Measurements from ENCODE around the gene MSANTD2.

MSANTD2 gene

DNA sequence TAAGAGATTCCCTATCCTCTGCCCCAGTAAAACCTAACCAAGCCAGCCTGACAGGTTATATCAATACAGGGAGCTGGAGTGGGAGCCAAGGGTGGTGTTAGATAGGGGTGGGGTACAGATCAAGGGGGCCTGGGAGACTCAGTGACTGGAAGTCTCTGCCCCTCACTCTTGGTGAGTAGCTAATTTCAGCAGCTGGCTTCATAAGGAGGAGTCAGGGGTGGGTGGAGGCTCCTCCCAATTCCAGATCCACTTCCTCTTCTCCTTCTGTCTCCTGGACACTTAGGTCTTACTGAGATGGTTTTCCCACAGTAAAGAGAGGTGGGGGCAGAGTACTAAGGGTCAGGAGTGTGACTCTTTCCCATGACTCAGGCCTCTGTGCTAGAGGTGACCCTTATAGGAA, 47.0 kb downstream of the MSANTD2 start:
- DNase-seq (ENCODE audit: low spot score): no peak

DNA sequence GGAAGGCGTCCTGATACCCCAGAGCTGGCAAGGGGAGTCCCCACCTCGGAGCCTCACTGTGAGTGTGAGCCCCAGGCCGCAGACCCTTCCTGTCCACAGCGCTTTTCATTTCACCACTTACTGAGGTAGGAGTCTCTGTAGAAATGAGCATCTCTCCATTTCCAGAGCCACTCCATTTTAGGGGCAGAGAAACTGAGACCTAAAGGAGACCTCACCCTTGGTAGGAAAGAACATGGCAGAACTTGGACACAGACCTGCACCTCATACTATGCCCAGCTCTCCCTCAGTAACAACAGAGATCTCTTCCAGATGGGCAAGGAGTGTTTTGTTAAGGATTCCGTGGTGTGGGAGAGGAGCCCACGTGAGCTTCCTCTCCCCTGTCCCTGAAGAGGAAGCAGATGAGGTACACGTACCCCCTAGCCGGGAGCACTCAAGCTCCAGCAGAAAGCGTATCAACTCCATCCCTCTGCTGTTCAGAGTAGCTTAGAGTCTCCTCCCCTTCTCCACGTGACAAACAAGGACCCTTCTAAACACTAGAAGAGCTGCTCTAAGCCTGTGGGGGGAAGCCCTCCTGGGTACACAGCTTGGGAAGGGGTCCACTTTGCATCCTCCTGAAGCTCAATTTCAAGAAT, 47.6 kb downstream of the MSANTD2 start:
- no peak for DNase-seq (ENCODE audit: low spot score)

DNA sequence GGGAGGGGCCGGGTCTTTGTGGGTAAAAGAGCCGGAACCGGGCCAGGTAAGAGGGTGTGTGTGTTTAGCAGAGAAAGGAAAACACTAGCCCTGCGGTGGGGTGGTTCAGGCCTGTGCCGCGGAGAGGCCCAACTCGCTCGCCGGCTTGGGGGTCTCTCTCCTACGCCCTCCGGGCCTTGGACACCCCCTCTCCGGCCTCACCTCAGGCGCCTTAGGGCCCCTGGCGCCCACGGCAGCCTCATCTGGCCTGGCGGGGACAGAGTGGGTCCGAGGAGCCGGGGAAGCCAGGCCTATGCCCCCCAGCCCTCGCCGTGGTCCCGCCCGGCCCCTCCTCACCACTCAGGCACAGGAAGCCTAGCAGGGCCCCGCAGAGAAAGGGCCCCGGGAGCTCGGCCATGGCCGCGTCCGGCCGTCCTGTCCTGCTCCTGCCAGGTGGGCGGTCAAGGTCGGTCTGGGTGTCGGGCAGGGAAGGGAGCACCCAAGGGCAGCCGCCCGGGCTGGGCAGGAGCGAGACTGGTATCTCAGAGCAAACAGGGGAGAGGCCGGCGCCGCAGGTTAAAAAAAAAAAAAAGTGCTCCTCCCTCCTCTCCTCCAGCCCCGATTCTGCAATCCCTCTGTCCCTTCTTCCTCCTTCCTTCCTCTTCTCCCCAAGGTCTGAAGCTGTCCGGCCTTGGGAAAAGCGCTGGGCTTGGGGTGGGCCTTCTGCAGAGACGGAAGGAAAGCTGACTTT, 48.3 kb downstream of the MSANTD2 start, which contains the start of gene VSIG2:
TSS of gene VSIG2 (minus strand) at position 515 of the 730 bp plus-strand sequence. CDS start at position 397, 118 bp downstream.
- DNase-seq (ENCODE audit: low spot score): no peak

- DNase-seq (ENCODE audit: low spot score): no peak
Measured at GRCh38 chr11:124751391-124751740, 48.8 kb downstream of the MSANTD2 start.

GRCh38 chr11:124749912-124750311, 50.3 kb downstream of the MSANTD2 start:
- no peak for DNase-seq (ENCODE audit: low spot score)

DNA sequence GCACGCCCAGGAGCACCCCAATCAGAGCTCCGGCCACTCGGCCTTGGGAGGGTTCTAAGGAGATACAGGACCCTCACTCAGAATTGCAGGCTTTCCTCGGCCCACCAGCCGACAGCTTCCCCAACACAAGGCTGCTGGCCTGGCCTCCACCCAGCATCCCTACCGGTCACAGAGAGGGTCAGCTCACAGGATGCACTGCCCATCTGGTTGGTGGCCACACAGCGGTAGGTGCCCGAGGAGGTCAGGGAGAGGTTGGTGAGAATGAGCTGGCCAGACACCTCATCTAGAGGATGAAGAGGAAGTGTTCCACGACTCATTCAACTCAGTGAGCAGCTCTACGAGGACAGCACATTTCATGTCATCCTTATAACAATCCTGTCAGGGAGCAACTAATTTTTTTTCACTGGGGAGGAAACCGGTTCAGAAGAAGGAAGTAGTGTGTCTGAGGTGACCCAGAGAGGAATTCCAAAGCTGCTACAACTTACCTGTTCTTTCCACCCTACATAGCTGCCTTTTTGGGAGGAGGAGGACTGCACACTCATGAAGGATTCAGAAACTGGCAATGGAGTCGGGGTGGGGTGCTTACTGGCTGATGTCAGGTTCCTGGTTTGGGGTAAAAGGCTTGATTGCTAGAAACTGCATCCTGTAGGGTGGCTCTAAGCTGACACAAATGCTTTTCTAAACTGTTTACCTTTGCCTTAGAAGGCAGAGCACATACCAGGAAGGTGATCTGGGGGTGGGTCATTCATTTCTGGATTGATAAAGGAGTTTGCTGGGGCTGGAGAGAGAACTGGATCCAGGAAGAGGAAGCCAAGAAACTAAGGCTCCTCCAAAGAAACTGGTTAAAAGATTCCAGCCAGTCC, 51.5 kb downstream of the MSANTD2 start:
- DNase-seq (ENCODE audit: low spot score): no peak

DNA sequence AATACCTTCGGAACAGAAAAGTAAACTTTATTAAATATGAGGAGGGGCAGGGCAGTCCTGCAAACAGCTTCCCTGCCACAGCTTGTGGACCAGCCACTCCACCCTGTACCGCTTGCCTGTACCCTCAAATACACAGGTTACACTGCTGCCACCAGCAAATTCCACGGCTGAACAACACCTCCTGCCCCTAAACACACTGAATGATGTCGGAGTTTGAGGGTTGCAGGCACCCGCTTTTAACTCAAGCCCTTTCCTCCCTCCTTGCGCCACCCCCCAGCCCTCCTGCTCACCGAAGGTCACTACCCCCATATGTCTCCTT, 52.1 kb downstream of the MSANTD2 start:
- no peak for DNase-seq (ENCODE audit: low spot score)

GRCh38 chr11:124747406-124748099, 52.7 kb downstream of the MSANTD2 start:
- DNase-seq (ENCODE audit: low spot score): no peak

GRCh38 chr11:124746621-124747243, 53.5 kb downstream of the MSANTD2 start:
- no peak for DNase-seq (ENCODE audit: low spot score)

DNA sequence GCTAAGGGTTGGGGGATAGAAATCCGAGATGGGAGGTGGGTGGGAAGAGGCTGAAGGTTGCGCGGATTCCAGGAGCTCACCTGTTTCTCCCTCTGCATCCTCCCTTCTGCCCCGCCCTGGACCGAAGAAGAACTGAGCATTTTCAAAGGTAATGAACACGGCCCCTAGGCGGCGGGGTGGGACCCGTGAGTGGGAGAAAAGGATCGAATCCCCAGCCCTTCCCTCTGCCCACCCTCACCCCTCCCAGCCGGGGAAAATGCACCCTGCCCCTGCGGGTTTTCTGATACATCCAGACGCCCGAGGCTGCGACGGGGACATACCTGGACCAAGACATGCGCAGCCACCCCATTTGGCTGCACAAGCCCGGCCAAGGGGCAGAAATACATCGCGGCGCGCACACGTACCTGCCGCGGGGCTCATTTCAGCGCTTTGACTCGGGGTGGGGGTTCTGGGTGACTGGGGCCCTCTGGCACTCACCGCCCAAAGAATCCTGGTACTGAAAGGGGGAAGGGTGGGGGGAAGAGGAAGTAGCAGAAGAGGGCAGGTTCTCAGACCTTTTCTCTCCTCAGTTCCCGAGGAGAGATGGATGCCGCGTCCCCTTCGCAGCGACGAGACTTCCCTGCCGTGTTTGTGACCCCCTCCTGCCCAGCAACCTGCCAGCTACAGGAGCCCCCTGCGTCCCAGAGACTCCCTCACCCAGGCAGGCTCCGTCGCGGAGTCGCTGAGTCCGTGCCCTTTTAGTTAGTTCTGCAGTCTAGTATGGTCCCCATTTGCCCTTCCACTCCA, 54.2 kb downstream of the MSANTD2 start:
- no peak for DNase-seq (ENCODE audit: low spot score)

- DNase-seq (ENCODE audit: low spot score): no peak
Measured at GRCh38 chr11:124745270-124745834, 54.9 kb downstream of the MSANTD2 start.

GRCh38 chr11:124743050-124743449, 57.2 kb downstream of the MSANTD2 start:
- DNase-seq (ENCODE audit: low spot score): no peak

DNA sequence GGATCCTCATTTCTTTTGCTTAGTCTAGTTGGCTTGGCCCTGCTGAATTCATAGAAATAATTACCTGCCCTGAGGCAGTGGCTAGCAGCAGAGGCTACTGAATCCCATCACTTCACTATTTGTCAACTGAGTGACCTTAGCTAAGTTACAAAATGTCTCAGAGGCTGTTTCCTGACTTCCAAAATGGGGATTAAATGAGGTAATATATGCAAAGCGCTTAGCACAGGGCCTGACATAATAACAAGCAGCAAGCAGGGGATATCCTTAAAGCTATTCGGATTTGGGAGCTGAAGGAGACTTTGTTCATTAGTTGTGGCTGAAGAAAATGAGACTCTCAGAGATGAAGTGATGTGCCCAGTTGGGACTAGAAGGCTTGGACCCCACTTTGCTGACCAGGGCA, 57.7 kb downstream of the MSANTD2 start:
- no peak for DNase-seq (ENCODE audit: low spot score)

- no peak for DNase-seq (ENCODE audit: low spot score)
Measured at GRCh38 chr11:124740277-124740882, 59.8 kb downstream of the MSANTD2 start.

DNA sequence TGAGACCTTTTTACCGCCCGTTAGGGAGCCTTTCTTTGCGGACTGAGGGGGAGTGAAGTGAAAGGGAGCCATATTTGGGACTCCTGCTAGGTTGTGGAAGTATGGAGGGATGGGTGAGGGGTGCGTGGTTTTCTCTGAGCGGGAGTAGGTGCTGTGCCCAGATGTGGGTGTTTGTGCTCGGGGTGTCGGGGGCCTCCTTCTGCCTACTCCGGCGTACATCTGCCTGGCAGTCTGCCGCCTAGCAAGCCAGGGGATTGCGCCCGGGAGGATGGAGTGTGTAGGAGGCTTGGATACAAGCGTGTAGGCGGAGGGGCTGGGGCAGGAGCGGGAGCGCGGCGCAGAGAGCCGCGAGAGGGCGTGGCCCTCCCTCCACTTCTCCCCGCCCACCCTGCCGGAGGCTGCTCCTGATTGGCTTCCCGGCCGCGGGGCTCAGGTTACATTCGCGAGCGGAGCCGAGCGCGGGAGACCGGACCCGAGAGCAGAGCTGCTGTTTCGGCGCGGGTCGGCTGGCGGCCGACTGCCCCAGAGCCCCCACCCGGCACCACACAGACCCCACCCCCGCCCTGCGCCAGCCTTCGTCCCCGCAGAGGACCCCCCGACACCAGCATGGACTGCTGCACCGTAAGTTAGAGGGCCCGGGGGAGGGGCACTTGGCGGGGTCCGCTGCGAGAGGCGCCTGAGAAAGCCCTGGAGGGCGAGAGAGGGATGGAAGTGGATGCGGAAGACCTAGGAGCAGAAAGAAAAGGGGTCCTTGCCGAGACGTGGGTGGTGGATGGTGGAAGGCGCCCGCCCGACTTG, 60.5 kb downstream of the MSANTD2 start, which contains the start of gene NRGN:
TSS of gene NRGN (plus strand) at position 464 of the 798 bp plus-strand sequence. CDS start at position 607, 143 bp downstream.
- peak; percentile 55 for DNase-seq (ENCODE audit: low spot score)

- DNase-seq (ENCODE audit: low spot score): no peak
Measured at GRCh38 chr11:124738713-124739478, 61.3 kb downstream of the MSANTD2 start.

DNA sequence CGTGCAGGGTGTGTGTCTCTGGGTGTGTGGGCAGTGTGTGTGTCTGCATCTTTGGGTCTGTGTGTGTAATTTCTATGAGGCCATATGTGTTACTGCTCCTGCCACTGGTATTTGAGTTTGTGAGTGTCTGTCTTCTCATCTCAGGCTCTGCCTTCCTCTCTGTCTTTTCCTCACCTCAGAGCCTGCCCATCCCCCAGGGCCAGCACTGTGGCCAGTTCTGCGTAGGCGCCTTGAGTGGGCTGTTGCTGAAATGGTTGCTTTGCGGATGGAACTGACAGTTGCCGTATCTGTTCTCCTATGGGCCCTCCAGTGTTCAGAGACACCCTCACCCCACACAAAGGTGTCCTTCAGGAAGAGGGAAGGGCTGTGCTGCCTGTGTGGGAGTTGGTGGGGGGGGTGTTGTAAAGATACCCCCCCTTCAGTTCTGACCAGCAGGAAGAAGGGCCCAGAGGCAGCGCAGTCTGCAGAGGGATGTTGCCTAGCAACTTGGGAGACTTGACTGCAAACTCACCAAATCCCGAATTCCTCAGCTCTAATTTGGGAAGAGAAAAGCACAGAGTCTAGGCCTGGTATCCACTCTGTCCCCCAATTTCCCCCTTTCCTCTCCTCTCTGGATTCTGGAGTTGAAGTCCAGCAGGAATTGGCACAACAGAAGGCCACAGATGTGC, 62.4 kb downstream of the MSANTD2 start:
- DNase-seq (ENCODE audit: low spot score): no peak

- DNase-seq (ENCODE audit: low spot score): no peak
Measured at GRCh38 chr11:124736736-124737135, 63.5 kb downstream of the MSANTD2 start.
